Measurements from ENCODE around the gene TTK. TPM values are rescaled to one million over a fixed set of nuclear protein-coding genes. Genes with fewer than 3 reads are reported as not detected.

Gene TTK
- 10 to 100 TPM in 1 of 9 donors, 1 to 10 TPM in 4, under 1 TPM in 4; 0.12 to 10.6 (median 1.1) TPM for total RNA-seq
- polyA plus RNA-seq, result 1 to 10 TPM in 1 of 3 donors, under 1 TPM in 2; 0.24 to 1.6 (median 0.37) TPM
- long read RNA-seq, donor 1, result 0 reads
- long read RNA-seq, donor 2, result 0 reads
- long read RNA-seq, donor 3, partial matches to known transcripts, result 0 of 1 reads
- long read RNA-seq, donor 3, other reads (novel, unspliced or antisense), result 0 of 1 reads
- long read RNA-seq, donor 4, result 0 reads
- long read RNA-seq, donor 5, partial matches to known transcripts, result 0 of 2 reads
- long read RNA-seq, donor 5, other reads (novel, unspliced or antisense), result 1 of 2 reads
- long read RNA-seq, donor 6, result 0 reads
- long read RNA-seq, donor 7, result 0 reads
- long read RNA-seq, donor 8, partial matches to known transcripts, result 0 of 1 reads
- long read RNA-seq, donor 8, other reads (novel, unspliced or antisense), result 0 of 1 reads
- long read RNA-seq, donor 9, result 0 reads
- long read RNA-seq, donor 10, result 0 reads

DNA sequence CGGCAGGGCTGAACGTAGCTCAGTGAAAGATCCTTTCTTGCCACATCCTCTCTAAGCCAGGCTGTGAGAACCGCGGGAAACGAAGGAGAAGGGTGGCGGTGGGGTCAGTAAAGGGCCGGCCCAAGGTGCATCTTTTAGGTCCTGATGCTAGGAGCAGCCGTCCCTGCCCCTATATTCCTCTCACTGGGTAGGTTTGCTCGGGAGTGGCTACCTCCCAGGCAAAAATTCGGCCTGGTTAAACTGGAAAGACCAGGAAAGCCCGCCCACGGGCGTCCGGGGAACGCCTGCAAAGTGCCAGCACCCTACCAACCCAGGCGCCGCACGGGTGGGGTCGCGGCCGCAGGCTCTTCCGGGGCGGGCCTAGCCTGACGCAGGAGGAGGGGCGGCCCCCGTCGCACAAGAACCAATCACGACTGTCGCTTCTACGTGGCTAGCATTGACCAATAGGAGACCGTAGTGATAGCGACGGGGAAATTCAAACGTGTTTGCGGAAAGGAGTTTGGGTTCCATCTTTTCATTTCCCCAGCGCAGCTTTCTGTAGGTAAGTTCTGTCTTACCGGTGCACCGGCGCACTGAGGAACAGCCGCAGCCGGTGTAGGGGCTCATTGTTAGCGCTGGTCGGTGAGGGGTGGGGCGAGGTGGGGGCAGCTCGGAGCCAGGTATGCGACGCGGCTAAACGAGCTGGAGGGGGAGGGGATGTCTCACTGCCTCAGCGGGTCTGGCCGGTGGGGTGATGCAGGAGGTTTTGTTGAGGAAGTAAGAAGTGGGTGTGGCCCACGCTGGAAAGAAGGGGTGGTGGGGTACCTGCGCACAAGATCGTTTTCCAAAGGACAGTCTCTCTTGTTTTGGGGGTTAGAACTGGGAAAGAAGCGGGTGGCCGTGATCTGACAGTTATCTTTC lies at the start of gene TTK:
Gene TTK (plus strand): TSS at position 477 of the 900 bp plus-strand sequence. CDS start 1,195 bp downstream, outside the sequence.
- Histone ChIP-seq H3K27me3 (no peaks in the 10 kb centered on the region), H3K4me3 (peak within 1 kb of the TSS in 3 of 4 donors; percentile 40 to 82 (median 81)), H3K27ac (peak within 1 kb of the TSS; percentile 24 to 91 (median 77)), H3K36me3 (replicated peaks in 1 of 2) (no peaks in the 10 kb centered on the region), H3K9me3 (replicated peaks in 1 of 3) (no peaks in the 10 kb centered on the region), H3K4me1 (replicated peaks in 1 of 2) (peaks cover 4 to 7% of the 10 kb centered on the region in 2 donors)
- peak; percentile 92 to 97 (median 92) for DNase-seq
- WGBS, 4 donors, result 0 to 1% (median 0%) methylated on average over 33 to 56 of the region's 56 CpGs
- TF ChIP-seq, protein P1, sequence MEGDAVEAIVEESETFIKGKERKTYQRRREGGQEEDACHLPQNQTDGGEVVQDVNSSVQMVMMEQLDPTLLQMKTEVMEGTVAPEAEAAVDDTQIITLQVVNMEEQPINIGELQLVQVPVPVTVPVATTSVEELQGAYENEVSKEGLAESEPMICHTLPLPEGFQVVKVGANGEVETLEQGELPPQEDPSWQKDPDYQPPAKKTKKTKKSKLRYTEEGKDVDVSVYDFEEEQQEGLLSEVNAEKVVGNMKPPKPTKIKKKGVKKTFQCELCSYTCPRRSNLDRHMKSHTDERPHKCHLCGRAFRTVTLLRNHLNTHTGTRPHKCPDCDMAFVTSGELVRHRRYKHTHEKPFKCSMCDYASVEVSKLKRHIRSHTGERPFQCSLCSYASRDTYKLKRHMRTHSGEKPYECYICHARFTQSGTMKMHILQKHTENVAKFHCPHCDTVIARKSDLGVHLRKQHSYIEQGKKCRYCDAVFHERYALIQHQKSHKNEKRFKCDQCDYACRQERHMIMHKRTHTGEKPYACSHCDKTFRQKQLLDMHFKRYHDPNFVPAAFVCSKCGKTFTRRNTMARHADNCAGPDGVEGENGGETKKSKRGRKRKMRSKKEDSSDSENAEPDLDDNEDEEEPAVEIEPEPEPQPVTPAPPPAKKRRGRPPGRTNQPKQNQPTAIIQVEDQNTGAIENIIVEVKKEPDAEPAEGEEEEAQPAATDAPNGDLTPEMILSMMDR (IDR thresholded peaks at IDR 0.05), result no peak
- TF ChIP-seq POLR2A (IDR thresholded peaks at IDR 0.05), result peak; percentile 44 to 68
- intact Hi-C loops (cut with DNase I), result no loop called here

DNA sequence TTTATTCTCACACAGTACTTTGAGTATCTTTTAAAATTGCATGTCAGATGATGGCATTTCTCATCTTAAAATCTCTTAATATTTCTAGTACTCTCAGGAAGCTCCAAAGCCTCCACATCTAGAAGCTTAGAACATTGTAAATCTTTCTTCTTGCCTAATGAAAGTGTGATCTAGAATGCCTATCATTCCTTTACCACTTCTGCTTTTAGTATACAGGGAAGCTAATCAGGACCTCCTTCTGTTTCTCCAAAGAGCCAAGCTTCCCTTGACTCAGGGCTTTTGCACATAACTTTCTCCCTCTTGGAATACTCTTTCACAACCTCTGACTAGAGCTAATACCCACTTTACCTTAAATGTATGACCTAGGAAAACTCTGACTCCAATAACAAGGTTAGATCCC lies 49.6 kb upstream of the TTK start:
- no peak for TF ChIP-seq POLR2A (IDR thresholded peaks at IDR 0.05)
- TF ChIP-seq, protein P1 (IDR thresholded peaks at IDR 0.05), result no peak
- intact Hi-C loops (cut with DNase I), result no loop called here
- no peak for DNase-seq
- Histone ChIP-seq H3K27ac (no peak overlapping the region), H3K4me1 (replicated peaks in 1 of 2) (no peaks in the 10 kb centered on the region), H3K36me3 (replicated peaks in 1 of 2) (no peaks in the 10 kb centered on the region), H3K4me3 (no peak overlapping the region), H3K27me3 (no peaks in the 10 kb centered on the region), H3K9me3 (replicated peaks in 1 of 3) (no peaks in the 10 kb centered on the region)

DNA sequence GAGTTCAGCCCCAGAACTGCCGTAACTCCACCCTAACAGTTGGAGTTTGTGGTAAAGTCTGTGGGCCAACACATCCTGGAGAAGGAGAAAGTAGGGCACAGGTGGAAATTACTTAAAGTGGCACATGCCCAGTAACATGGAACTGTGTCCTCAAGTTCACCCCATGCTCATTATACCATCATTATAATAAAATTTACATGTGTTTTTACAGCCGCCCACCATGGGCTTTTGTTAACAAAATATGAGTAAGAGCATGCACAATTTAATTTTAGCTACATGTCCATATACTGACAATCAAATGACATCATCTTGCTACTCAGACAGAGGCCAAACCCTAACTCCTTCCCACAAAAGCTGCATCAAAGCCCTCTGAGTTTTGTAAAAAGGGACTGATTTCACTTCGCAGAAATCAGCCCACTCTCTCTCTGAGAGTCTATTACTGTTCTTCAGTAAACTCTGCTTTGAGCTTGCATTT lies 39.8 kb upstream of the TTK start:
- Histone ChIP-seq H3K9me3 (replicated peaks in 1 of 3) (no peaks in the 10 kb centered on the region), H3K4me3 (no peak overlapping the region), H3K4me1 (replicated peaks in 1 of 2) (no peaks in the 10 kb centered on the region), H3K27me3 (no peaks in the 10 kb centered on the region), H3K27ac (no peak overlapping the region), H3K36me3 (replicated peaks in 1 of 2) (no peaks in the 10 kb centered on the region)
- intact Hi-C loops (cut with DNase I), result no loop called here
- 68 to 83% (median 76%) methylated on average over 3 of the region's 3 CpGs for WGBS, 4 donors
- no peak for DNase-seq
- TF ChIP-seq POLR2A (IDR thresholded peaks at IDR 0.05), result no peak
- TF ChIP-seq, protein P1 (IDR thresholded peaks at IDR 0.05), result no peak

DNA sequence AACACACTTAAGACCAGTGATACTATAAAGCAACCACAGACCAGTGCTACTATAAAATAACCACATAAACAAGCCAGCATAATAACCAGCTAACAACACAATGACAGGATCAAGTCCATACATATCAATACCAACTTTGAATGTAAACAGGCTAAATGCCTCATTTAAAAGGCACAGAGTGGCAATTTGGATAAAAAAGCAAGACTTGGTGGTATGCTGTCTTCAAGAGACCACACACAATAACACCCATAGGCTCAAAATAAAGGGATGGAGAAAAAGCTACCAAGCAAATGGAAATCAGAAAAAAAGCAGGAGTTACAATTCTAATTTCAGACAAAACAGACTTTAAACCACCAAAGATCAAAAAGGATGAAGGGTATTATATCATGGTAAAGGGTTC lies 37.3 kb upstream of the TTK start:
- intact Hi-C loops (cut with DNase I), result no loop called here
- no peaks in the 10 kb centered on the region for H3K4me1 ChIP-seq (replicated peaks in 1 of 2)

More for the DNA sequence above, 37.3 kb upstream of the TTK start:
- Histone ChIP-seq H3K27me3 (no peaks in the 10 kb centered on the region), H3K4me3 (no peak overlapping the region), H3K27ac (no peak overlapping the region), H3K36me3 (replicated peaks in 1 of 2) (no peaks in the 10 kb centered on the region), H3K9me3 (replicated peaks in 1 of 3) (no peaks in the 10 kb centered on the region)
- TF ChIP-seq, protein P1 (IDR thresholded peaks at IDR 0.05), result no peak
- TF ChIP-seq POLR2A (IDR thresholded peaks at IDR 0.05), result no peak
- DNase-seq, result no peak
